A549 (cell line): Measurements from ENCODE around the gene APMAP.

ENCODE experiments used
- CEBPB ChIP-seq, 2 experiments: fragments of >200 bp in 1 of 2; sonication (Bioruptor Twin) in 1 of 2; formaldehyde crosslinking in 1 of 2; IDR thresholded peaks; 2 replicates each; pipeline ENCODE4 v1.6.1; 2012 to 2016
- CHD4 ChIP-seq: fragments of 200-600 bp; sonication (generic); IDR thresholded peaks from 2 replicates; pipeline ENCODE4 v1.6.1; 2016; ENCODE audit warnings: antibody characterized with exemption, mild to moderate bottlenecking, borderline replicate concordance
- EP300 ChIP-seq, 2 experiments: fragments of >200 bp; sonication (Bioruptor Twin); formaldehyde crosslinking; IDR thresholded peaks; 2 replicates in 1 of 2; 3 replicates in 1 of 2; pipeline ENCODE4 v1.6.1; 2016 to 2017
- FOSL2 ChIP-seq, 2 experiments: fragments of 450-650 bp in 1 of 2; fragments of >200 bp in 1 of 2; sonication (Bioruptor Twin) in 1 of 2; formaldehyde crosslinking; IDR thresholded peaks; 2 replicates each; pipeline versions ENCODE4 v1.5.0 to v1.6.1; 2016 to 2020; ENCODE audit warnings: mild to moderate bottlenecking in 1 of 2, moderate library complexity in 1 of 2
- GATA3 ChIP-seq: IDR thresholded peaks from 2 replicates; pipeline ENCODE4 v1.6.1; 2012; ENCODE audit warnings: borderline replicate concordance
- KDM1A ChIP-seq: fragments of 200-600 bp; sonication (generic); IDR thresholded peaks from 2 replicates; pipeline ENCODE4 v1.6.1; 2016; ENCODE audit warnings: low read depth, mild to moderate bottlenecking
- MYC ChIP-seq: IDR thresholded peaks from 2 replicates; pipeline ENCODE4 v1.6.1; 2012; ENCODE audit warnings: mild to moderate bottlenecking, inconsistent platforms, low read length, improper control_type of control experiment, borderline replicate concordance
- POLR2A ChIP-seq: IDR thresholded peaks from 2 replicates; pipeline ENCODE4 v1.6.1; 2012; ENCODE audit warnings: mild to moderate bottlenecking, low read length
- SREBF2 ChIP-seq: fragments of 450-650 bp; IDR thresholded peaks from 2 replicates; pipeline ENCODE4 v1.6.1; 2014; ENCODE audit warnings: mild to moderate bottlenecking, moderate library complexity
- TF ChIP-seq, protein P1 (sequence below): fragments of >200 bp; sonication (Bioruptor Twin); formaldehyde crosslinking; IDR thresholded peaks from 3 replicates; pipeline ENCODE4 v1.5.1; 2016
- TF ChIP-seq, protein P2 (sequence below): IDR thresholded peaks from 2 replicates; pipeline ENCODE4 v1.6.1; 2012
- TF ChIP-seq, protein P3 (sequence below): fragments of 200-600 bp; sonication (generic); IDR thresholded peaks from 2 replicates; pipeline ENCODE4 v1.6.1; 2016; ENCODE audit warnings: antibody characterized with exemption, mild to moderate bottlenecking, moderate library complexity

GRCh38 chr20:25019381-25020155 is 27.0 kb upstream of the APMAP start:
- TF ChIP-seq, protein P1, sequence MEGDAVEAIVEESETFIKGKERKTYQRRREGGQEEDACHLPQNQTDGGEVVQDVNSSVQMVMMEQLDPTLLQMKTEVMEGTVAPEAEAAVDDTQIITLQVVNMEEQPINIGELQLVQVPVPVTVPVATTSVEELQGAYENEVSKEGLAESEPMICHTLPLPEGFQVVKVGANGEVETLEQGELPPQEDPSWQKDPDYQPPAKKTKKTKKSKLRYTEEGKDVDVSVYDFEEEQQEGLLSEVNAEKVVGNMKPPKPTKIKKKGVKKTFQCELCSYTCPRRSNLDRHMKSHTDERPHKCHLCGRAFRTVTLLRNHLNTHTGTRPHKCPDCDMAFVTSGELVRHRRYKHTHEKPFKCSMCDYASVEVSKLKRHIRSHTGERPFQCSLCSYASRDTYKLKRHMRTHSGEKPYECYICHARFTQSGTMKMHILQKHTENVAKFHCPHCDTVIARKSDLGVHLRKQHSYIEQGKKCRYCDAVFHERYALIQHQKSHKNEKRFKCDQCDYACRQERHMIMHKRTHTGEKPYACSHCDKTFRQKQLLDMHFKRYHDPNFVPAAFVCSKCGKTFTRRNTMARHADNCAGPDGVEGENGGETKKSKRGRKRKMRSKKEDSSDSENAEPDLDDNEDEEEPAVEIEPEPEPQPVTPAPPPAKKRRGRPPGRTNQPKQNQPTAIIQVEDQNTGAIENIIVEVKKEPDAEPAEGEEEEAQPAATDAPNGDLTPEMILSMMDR, result no peak
- TF ChIP-seq, protein P2, sequence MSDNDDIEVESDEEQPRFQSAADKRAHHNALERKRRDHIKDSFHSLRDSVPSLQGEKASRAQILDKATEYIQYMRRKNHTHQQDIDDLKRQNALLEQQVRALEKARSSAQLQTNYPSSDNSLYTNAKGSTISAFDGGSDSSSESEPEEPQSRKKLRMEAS, result no peak
- TF ChIP-seq MYC (no peak), EP300 (IDR thresholded peaks at IDR 0.05) (no peak), KDM1A (no peak), POLR2A (no peak), CHD4 (no peak), CEBPB (IDR thresholded peaks at IDR 0.05) (no peak), GATA3 (no peak), SREBF2 (no peak), FOSL2 (IDR thresholded peaks at IDR 0.05) (no peak), FOSL2 (CRISPR knock-in tag; IDR thresholded peaks at IDR 0.05) (no peak)
- TF ChIP-seq, protein P3, sequence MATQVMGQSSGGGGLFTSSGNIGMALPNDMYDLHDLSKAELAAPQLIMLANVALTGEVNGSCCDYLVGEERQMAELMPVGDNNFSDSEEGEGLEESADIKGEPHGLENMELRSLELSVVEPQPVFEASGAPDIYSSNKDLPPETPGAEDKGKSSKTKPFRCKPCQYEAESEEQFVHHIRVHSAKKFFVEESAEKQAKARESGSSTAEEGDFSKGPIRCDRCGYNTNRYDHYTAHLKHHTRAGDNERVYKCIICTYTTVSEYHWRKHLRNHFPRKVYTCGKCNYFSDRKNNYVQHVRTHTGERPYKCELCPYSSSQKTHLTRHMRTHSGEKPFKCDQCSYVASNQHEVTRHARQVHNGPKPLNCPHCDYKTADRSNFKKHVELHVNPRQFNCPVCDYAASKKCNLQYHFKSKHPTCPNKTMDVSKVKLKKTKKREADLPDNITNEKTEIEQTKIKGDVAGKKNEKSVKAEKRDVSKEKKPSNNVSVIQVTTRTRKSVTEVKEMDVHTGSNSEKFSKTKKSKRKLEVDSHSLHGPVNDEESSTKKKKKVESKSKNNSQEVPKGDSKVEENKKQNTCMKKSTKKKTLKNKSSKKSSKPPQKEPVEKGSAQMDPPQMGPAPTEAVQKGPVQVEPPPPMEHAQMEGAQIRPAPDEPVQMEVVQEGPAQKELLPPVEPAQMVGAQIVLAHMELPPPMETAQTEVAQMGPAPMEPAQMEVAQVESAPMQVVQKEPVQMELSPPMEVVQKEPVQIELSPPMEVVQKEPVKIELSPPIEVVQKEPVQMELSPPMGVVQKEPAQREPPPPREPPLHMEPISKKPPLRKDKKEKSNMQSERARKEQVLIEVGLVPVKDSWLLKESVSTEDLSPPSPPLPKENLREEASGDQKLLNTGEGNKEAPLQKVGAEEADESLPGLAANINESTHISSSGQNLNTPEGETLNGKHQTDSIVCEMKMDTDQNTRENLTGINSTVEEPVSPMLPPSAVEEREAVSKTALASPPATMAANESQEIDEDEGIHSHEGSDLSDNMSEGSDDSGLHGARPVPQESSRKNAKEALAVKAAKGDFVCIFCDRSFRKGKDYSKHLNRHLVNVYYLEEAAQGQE, result no peak
